ENCODE data around the gene BCLAF1.

BCLAF1 gene

DNA sequence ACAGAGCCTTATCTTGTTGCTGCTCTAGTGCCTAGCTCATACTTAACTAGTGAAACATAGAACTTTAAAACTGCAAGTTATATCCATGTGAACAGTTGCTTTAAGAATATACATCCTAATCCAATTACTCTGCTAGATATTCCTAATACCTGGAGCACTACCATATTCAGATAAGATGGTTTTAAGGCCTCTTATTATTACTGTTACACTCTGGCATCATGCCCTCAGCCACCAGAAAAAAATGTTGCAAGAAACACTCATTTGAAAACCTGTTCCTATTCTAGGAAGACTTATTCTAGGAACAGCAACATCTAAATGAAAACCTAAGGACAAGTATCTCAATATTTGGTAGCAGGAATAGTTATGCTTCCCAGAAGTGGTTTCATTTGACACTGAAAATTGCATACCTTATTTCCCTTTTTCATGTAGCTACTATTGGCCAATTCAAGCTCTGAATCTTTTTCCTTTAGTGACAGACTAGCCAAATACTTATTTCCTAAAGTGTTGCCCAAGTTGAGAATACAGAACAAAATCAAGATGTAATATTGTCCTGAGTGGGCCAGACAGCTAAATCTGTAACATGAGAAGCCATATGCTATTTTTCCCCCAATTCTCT, 34.7 kb downstream of the BCLAF1 start:
- TF ChIP-seq TEAD4 (IDR thresholded peaks at IDR 0.05) (no peak), YY1 (IDR thresholded peaks at IDR 0.05; ENCODE audit: low read depth) (no peak), NFIC (IDR thresholded peaks at IDR 0.05) (no peak), TAF1 (IDR thresholded peaks at IDR 0.05; ENCODE audit: low read depth) (no peak), EGR1 (IDR thresholded peaks at IDR 0.05) (no peak), RAD21 (IDR thresholded peaks at IDR 0.05; ENCODE audit: low read depth) (no peak), CEBPB (IDR thresholded peaks at IDR 0.05) (no peak)
- TF ChIP-seq, protein P1, sequence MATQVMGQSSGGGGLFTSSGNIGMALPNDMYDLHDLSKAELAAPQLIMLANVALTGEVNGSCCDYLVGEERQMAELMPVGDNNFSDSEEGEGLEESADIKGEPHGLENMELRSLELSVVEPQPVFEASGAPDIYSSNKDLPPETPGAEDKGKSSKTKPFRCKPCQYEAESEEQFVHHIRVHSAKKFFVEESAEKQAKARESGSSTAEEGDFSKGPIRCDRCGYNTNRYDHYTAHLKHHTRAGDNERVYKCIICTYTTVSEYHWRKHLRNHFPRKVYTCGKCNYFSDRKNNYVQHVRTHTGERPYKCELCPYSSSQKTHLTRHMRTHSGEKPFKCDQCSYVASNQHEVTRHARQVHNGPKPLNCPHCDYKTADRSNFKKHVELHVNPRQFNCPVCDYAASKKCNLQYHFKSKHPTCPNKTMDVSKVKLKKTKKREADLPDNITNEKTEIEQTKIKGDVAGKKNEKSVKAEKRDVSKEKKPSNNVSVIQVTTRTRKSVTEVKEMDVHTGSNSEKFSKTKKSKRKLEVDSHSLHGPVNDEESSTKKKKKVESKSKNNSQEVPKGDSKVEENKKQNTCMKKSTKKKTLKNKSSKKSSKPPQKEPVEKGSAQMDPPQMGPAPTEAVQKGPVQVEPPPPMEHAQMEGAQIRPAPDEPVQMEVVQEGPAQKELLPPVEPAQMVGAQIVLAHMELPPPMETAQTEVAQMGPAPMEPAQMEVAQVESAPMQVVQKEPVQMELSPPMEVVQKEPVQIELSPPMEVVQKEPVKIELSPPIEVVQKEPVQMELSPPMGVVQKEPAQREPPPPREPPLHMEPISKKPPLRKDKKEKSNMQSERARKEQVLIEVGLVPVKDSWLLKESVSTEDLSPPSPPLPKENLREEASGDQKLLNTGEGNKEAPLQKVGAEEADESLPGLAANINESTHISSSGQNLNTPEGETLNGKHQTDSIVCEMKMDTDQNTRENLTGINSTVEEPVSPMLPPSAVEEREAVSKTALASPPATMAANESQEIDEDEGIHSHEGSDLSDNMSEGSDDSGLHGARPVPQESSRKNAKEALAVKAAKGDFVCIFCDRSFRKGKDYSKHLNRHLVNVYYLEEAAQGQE (IDR thresholded peaks at IDR 0.05; ENCODE audit: low read depth) = no peak

GRCh38 chr6:136253734-136254133, 35.9 kb downstream of the BCLAF1 start:
- TF ChIP-seq EGR1 (IDR thresholded peaks at IDR 0.05) (no peak), YY1 (IDR thresholded peaks at IDR 0.05; ENCODE audit: low read depth) (no peak), EP300 (IDR thresholded peaks at IDR 0.05; ENCODE audit: borderline replicate concordance) (no peak), NFIC (IDR thresholded peaks at IDR 0.05) (no peak), RAD21 (IDR thresholded peaks at IDR 0.05; ENCODE audit: low read depth) (no peak), CEBPB (IDR thresholded peaks at IDR 0.05) (no peak), CREB1 (IDR thresholded peaks at IDR 0.05; ENCODE audit: low read depth) (no peak), TAF1 (IDR thresholded peaks at IDR 0.05; ENCODE audit: low read depth) (no peak), FOXM1 (IDR thresholded peaks at IDR 0.05; ENCODE audit: borderline replicate concordance, low read depth) (no peak), TEAD4 (IDR thresholded peaks at IDR 0.05) (no peak), USF1 (IDR thresholded peaks at IDR 0.05) (no peak), MAX (IDR thresholded peaks at IDR 0.05) (no peak), TCF12 (IDR thresholded peaks at IDR 0.05; ENCODE audit: low read depth) (no peak), ZBTB7A (IDR thresholded peaks at IDR 0.05; ENCODE audit: low read depth) (no peak)
- TF ChIP-seq, protein P1 (IDR thresholded peaks at IDR 0.05; ENCODE audit: low read depth) = no peak

GRCh38 chr6:136252441-136252840, 37.2 kb downstream of the BCLAF1 start:
- no peak for TF ChIP-seq NFIC (IDR thresholded peaks at IDR 0.05)
- no peak for TF ChIP-seq TEAD4 (IDR thresholded peaks at IDR 0.05)

DNA sequence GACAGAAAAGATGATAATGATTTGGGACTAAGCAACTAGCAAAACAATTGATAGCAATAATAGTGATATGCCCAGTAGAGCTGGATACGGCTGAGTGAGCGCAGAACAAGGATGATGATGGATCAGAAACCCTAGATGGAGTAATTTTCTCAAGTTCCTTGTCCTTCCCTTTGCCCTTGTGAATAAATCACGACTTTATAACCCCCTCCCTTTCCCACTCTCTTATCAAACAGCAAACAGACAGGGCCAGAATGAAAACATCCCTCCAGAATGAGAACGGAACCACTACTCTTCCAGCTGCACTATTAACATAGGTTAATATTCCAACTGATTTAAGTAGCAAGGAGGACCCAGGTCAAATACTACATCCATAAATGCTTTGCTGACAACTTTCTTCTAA, 38.3 kb downstream of the BCLAF1 start:
- TF ChIP-seq TAF1 (IDR thresholded peaks at IDR 0.05; ENCODE audit: low read depth) (no peak), CREB1 (IDR thresholded peaks at IDR 0.05; ENCODE audit: low read depth) (no peak), ZBTB7A (IDR thresholded peaks at IDR 0.05; ENCODE audit: low read depth) (no peak), EP300 (IDR thresholded peaks at IDR 0.05; ENCODE audit: borderline replicate concordance) (no peak)

DNA sequence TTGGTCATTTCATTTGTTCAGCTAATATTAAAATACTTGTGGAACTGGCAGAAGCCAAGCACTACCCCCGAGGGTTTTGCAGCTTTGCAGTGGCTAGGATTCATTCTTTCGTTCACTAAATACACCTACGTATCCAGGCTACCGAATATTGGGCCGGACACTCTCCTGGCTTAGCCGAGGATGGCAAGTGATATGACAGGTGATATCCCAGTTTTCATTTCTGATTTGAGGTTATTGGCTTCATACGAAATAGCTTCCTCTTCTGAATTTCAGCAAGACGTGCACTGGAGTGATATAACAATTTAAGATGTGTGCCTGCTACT, 39.0 kb downstream of the BCLAF1 start:
- TF ChIP-seq TCF12 (IDR thresholded peaks at IDR 0.05; ENCODE audit: low read depth) (no peak), CEBPB (IDR thresholded peaks at IDR 0.05) (no peak; the same call in 1 of the 2 replicates), TEAD4 (IDR thresholded peaks at IDR 0.05) (no peak), CREB1 (IDR thresholded peaks at IDR 0.05; ENCODE audit: low read depth) (no peak), YY1 (IDR thresholded peaks at IDR 0.05; ENCODE audit: low read depth) (no peak), EGR1 (IDR thresholded peaks at IDR 0.05) (no peak), TAF1 (IDR thresholded peaks at IDR 0.05; ENCODE audit: low read depth) (no peak), ZBTB7A (IDR thresholded peaks at IDR 0.05; ENCODE audit: low read depth) (no peak), FOXM1 (IDR thresholded peaks at IDR 0.05; ENCODE audit: borderline replicate concordance, low read depth) (no peak)
- TF ChIP-seq, protein P1 (IDR thresholded peaks at IDR 0.05; ENCODE audit: low read depth) = no peak
